Uterus (tissue), 2 donors: Measurements from ENCODE around the gene CMTM5.

Experiments
- CTCF ChIP-seq, 4 experiments: fragments of 200-600 bp in 2 of 4; fragments of 450-650 bp in 2 of 4; sonication (generic) in 2 of 4; IDR thresholded peaks; one replicate each; pipeline ENCODE4 v1.5.1; 2016 to 2019; ENCODE audit warnings: antibody characterized with exemption in 4 of 4, mild to moderate bottlenecking in 2 of 4, moderate library complexity in 1 of 4
- POLR2A ChIP-seq, 2 donors: fragments of 450-650 bp; IDR thresholded peaks; one replicate each; pipeline ENCODE4 v1.6.1; 2016; ENCODE audit warnings: antibody characterized with exemption in 2 of 2, mild to moderate bottlenecking in 1 of 2, moderate library complexity in 1 of 2

- TF ChIP-seq CTCF (IDR thresholded peaks at IDR 0.05), result no peak
- TF ChIP-seq POLR2A (IDR thresholded peaks at IDR 0.05), result no peak
Observed at GRCh38 chr14:23359722-23360447, 17.0 kb upstream of the CMTM5 start.
